Parathyroid adenoma (tissue), 2 donors: Measurements from ENCODE around the gene CRMP1.

Source experiments
- H2AFZ ChIP-seq: fragments of 300-600 bp; sonication (generic); one replicate; pipeline ENCODE4 v1.7.0; 2017; ENCODE audit warnings: antibody characterized with exemption, mild to moderate bottlenecking
- H3K27ac ChIP-seq: fragments of 300-600 bp; sonication (generic); one replicate; pipeline ENCODE4 v1.7.0; 2017
- H3K27me3 ChIP-seq: fragments of 300-600 bp; sonication (generic); one replicate; pipeline ENCODE4 v1.7.0; 2017; ENCODE audit warnings: low read length; ENCODE audit not compliant: control insufficient read depth, insufficient read depth
- H3K36me3 ChIP-seq: fragments of 300-600 bp; sonication (generic); one replicate; pipeline ENCODE4 v1.7.0; 2017; ENCODE audit warnings: low read length; ENCODE audit not compliant: control insufficient read depth, insufficient read depth
- H3K4me1 ChIP-seq: fragments of 300-600 bp; sonication (generic); one replicate; pipeline ENCODE4 v1.7.0; 2017; ENCODE audit warnings: control low read depth
- H3K4me2 ChIP-seq: fragments of 300-600 bp; sonication (generic); one replicate; pipeline ENCODE4 v1.7.0; 2017; ENCODE audit warnings: low read length
- H3K4me3 ChIP-seq: fragments of 300-600 bp; sonication (generic); one replicate; pipeline ENCODE4 v1.7.0; 2017; ENCODE audit warnings: low read depth, low read length
- H3K79me2 ChIP-seq: fragments of 300-600 bp; sonication (generic); one replicate; pipeline ENCODE4 v1.7.0; 2017; ENCODE audit warnings: control low read depth
- H3K9ac ChIP-seq: fragments of 300-600 bp; sonication (generic); one replicate; pipeline ENCODE4 v1.7.0; 2017; ENCODE audit warnings: mild to moderate bottlenecking
- H3K9me3 ChIP-seq: fragments of 300-600 bp; sonication (generic); one replicate; pipeline ENCODE4 v1.7.0; 2017; ENCODE audit warnings: low read length; ENCODE audit not compliant: control insufficient read depth
- CTCF ChIP-seq: fragments of 300-600 bp; sonication (generic); IDR thresholded peaks from one replicate; pipeline ENCODE4 v1.7.0; 2017; ENCODE audit warnings: antibody characterized with exemption, mild to moderate bottlenecking
- donor health status: primary hyperparathyroidism.

Gene CRMP1

GRCh38 chr4:5866841-5867813 is 25.8 kb downstream of the CRMP1 start:
- H3K27me3 ChIP-seq: no peaks in the 10 kb centered on the region
- TF ChIP-seq CTCF: no peak

GRCh38 chr4:5865896-5866599 is 26.8 kb downstream of the CRMP1 start:
- Histone ChIP-seq H3K27me3 (no peaks in the 10 kb centered on the region), H3K4me3 (no peak overlapping the region), H3K9me3 (no peaks in the 10 kb centered on the region), H2AFZ (no peak overlapping the region), H3K36me3 (no peaks in the 10 kb centered on the region), H3K27ac (no peak overlapping the region), H3K79me2 (no peaks in the 10 kb centered on the region), H3K4me1 (no peaks in the 10 kb centered on the region), H3K4me2 (no peak overlapping the region), H3K9ac (no peak overlapping the region)
- TF ChIP-seq CTCF: no peak

More at GRCh38 chr4:5866841-5867813, 25.8 kb downstream of the CRMP1 start:
- H3K4me1 ChIP-seq: no peaks in the 10 kb centered on the region
- H3K9ac ChIP-seq: no peak overlapping the region
- H3K4me2 ChIP-seq: no peak overlapping the region
- H3K36me3 ChIP-seq: no peaks in the 10 kb centered on the region
- no peak overlapping the region for H3K4me3 ChIP-seq
- no peaks in the 10 kb centered on the region for H3K9me3 ChIP-seq
- H3K27ac ChIP-seq: no peak overlapping the region
- H2AFZ ChIP-seq: no peak overlapping the region
- no peaks in the 10 kb centered on the region for H3K79me2 ChIP-seq

GRCh38 chr4:5863461-5864113 is 29.3 kb downstream of the CRMP1 start:
- Histone ChIP-seq H3K36me3 (no peaks in the 10 kb centered on the region), H2AFZ (no peak overlapping the region), H3K9me3 (no peaks in the 10 kb centered on the region), H3K4me3 (no peak overlapping the region), H3K27ac (no peak overlapping the region), H3K27me3 (no peaks in the 10 kb centered on the region), H3K4me2 (no peak overlapping the region), H3K79me2 (no peaks in the 10 kb centered on the region), H3K9ac (no peak overlapping the region), H3K4me1 (no peaks in the 10 kb centered on the region)
- TF ChIP-seq CTCF: no peak

GRCh38 chr4:5858020-5858769 is 34.7 kb downstream of the CRMP1 start:
- H3K4me1 ChIP-seq: no peaks in the 10 kb centered on the region
- H3K79me2 ChIP-seq: no peaks in the 10 kb centered on the region
- TF ChIP-seq CTCF: no peak
- H3K4me3 ChIP-seq: no peak overlapping the region
- H3K27ac ChIP-seq: no peak overlapping the region
- no peaks in the 10 kb centered on the region for H3K9me3 ChIP-seq
- H3K4me2 ChIP-seq: no peak overlapping the region
- H2AFZ ChIP-seq: no peak overlapping the region
- H3K36me3 ChIP-seq: no peaks in the 10 kb centered on the region
- no peaks in the 10 kb centered on the region for H3K27me3 ChIP-seq
- no peak overlapping the region for H3K9ac ChIP-seq
